Neural cell (in vitro differentiated cells): Measurements from ENCODE around the gene EGFL7. TPM values are rescaled to one million over a fixed set of nuclear protein-coding genes. Genes with fewer than 3 reads are reported as not detected.

Experiments
- H2AFZ ChIP-seq: fragments of 200-600, 300-800 bp; sonication (generic), shearing (Covaris generic); 2 replicates; pipeline ENCODE4 v1.6.0; 2014; ENCODE audit warnings: low read depth, mild to moderate bottlenecking, antibody characterized with exemption, low read length, moderate library complexity
- H3F3A ChIP-seq: fragments of 200-600 bp; shearing (Covaris generic); 2 replicates; pipeline ENCODE4 v1.6.1; 2016; ENCODE audit warnings: mild to moderate bottlenecking, moderate library complexity, mixed read lengths, antibody characterized with exemption, low read length; ENCODE audit not compliant: insufficient read depth, poor library complexity, severe bottlenecking
- H3K27ac ChIP-seq: fragments of 200-600, 300-800 bp; sonication (generic), shearing (Covaris generic); 2 replicates; pipeline ENCODE4 v1.5.1; 2014; ENCODE audit warnings: mild to moderate bottlenecking, low read length, moderate library complexity
- H3K27me3 ChIP-seq: fragments of 300-800, 200-600 bp; sonication (generic), shearing (Covaris generic); 2 replicates; pipeline ENCODE4 v1.6.0; 2014; ENCODE audit warnings: mild to moderate bottlenecking, low read depth, low read length, moderate library complexity; ENCODE audit not compliant: insufficient read depth
- H3K36me3 ChIP-seq: fragments of 300-800, 200-600 bp; sonication (generic), shearing (Covaris generic); 2 replicates; pipeline ENCODE4 v1.5.1; 2014; ENCODE audit warnings: mild to moderate bottlenecking, antibody characterized with exemption, low read length, moderate library complexity; ENCODE audit not compliant: insufficient read depth
- H3K4me2 ChIP-seq: fragments of 300-800, 200-600 bp; sonication (generic), shearing (Covaris generic); 2 replicates; pipeline ENCODE4 v1.6.0; 2014; ENCODE audit warnings: mild to moderate bottlenecking, low read length
- H3K4me3 ChIP-seq: fragments of 300-800, 200-600 bp; sonication (generic), shearing (Covaris generic); 2 replicates; pipeline ENCODE4 v1.5.1; 2014; ENCODE audit warnings: mild to moderate bottlenecking, low read length, moderate library complexity
- H3K79me2 ChIP-seq: fragments of 200-600 bp; shearing (Covaris generic); replicated peaks from 2 replicates; pipeline ENCODE4 v1.6.0; 2014; ENCODE audit warnings: mild to moderate bottlenecking, low read length, moderate library complexity; ENCODE audit not compliant: insufficient read depth
- H3K9ac ChIP-seq: fragments of 300-800, 200-600 bp; sonication (generic), shearing (Covaris generic); 2 replicates; pipeline ENCODE4 v1.6.1; 2016; ENCODE audit warnings: mild to moderate bottlenecking, low read length, mixed read lengths
- H3K9me2 ChIP-seq: fragments of 200-600 bp; shearing (Covaris generic); 2 replicates; pipeline ENCODE4 v1.6.1; 2016; ENCODE audit warnings: mild to moderate bottlenecking, low read length, mixed read lengths; ENCODE audit not compliant: insufficient read depth
- H3K9me3 ChIP-seq: fragments of 200-600, 300-800 bp; sonication (generic), shearing (Covaris generic); 2 replicates; pipeline ENCODE4 v1.6.1; 2016; ENCODE audit warnings: mild to moderate bottlenecking, mixed run types, low read length, moderate library complexity, mixed read lengths
- H4K20me1 ChIP-seq: fragments of 200-600 bp; shearing (Covaris generic); 2 replicates; pipeline ENCODE4 v1.6.1; 2016; ENCODE audit warnings: mild to moderate bottlenecking, mixed run types; ENCODE audit not compliant: insufficient read depth
- CTCF ChIP-seq: fragments of 450-650 bp; IDR thresholded peaks from 2 replicates; pipeline ENCODE4 v1.5.1; 2014; ENCODE audit warnings: antibody characterized with exemption, mild to moderate bottlenecking, moderate library complexity; ENCODE audit not compliant: poor library complexity, severe bottlenecking
- EP300 ChIP-seq: fragments of 450-650 bp; conservative IDR thresholded peaks from 2 replicates; pipeline ENCODE4 v1.6.1; 2014; ENCODE audit warnings: antibody characterized with exemption, mild to moderate bottlenecking, moderate library complexity; ENCODE audit not compliant: poor library complexity, severe bottlenecking
- EZH2 ChIP-seq: fragments of 200-600, 300-800 bp; shearing (Covaris generic), sonication (generic); IDR thresholded peaks from 2 replicates; pipeline ENCODE4 v1.6.1; 2014; ENCODE audit warnings: antibody characterized with exemption, low read length, borderline replicate concordance, mild to moderate bottlenecking; ENCODE audit not compliant: insufficient read depth, poor library complexity, severe bottlenecking
- MXI1 ChIP-seq: fragments of 450-650 bp; conservative IDR thresholded peaks from 2 replicates; pipeline ENCODE4 v1.6.1; 2014; ENCODE audit warnings: antibody characterized with exemption, mild to moderate bottlenecking; ENCODE audit not compliant: poor library complexity, severe bottlenecking
- POLR2AphosphoS5 ChIP-seq: IDR thresholded peaks from 2 replicates; pipeline ENCODE4 v1.6.1; 2012
- RAD21 ChIP-seq: fragments of 450-650 bp; conservative IDR thresholded peaks from 2 replicates; pipeline ENCODE4 v1.6.1; 2014; ENCODE audit warnings: antibody characterized with exemption, mild to moderate bottlenecking, moderate library complexity
- REST ChIP-seq: IDR thresholded peaks from 2 replicates; pipeline ENCODE4 v1.6.1; 2012; ENCODE audit warnings: borderline replicate concordance
- SMC3 ChIP-seq: fragments of 450-650 bp; conservative IDR thresholded peaks from 2 replicates; pipeline ENCODE4 v1.6.1; 2014; ENCODE audit warnings: antibody characterized with exemption, mild to moderate bottlenecking, moderate library complexity; ENCODE audit not compliant: poor library complexity
- TAF1 ChIP-seq: IDR thresholded peaks from 2 replicates; pipeline ENCODE4 v1.6.1; 2012; ENCODE audit warnings: low read depth
- polyA plus RNA-seq: library from polyadenylated mRNA; depleted of rRNA; stranded (reverse); fragments of >200 nt; gene quantifications from 2 replicates; pipeline ENCODE4 v1.2.3, GENCODE V29; 2014

EGFL7 gene
- polyA plus RNA-seq, 1 donor from 2014 or later = 12.5 TPM

- H3K4me2 ChIP-seq = no peak overlapping the region
- H3F3A ChIP-seq = no peaks in the 10 kb centered on the region
- no peak overlapping the region for H3K4me3 ChIP-seq
- H3K9me3 ChIP-seq = no peaks in the 10 kb centered on the region
- no peaks in the 10 kb centered on the region for H3K79me2 ChIP-seq
- no peaks in the 10 kb centered on the region for H3K27me3 ChIP-seq
- no peak overlapping the region for H3K9ac ChIP-seq
- TF ChIP-seq SMC3 (no peak), REST (no peak), EP300 (no peak), TAF1 (no peak), MXI1 (no peak), CTCF (no peak)
- no peak overlapping the region for H3K27ac ChIP-seq
- no peaks in the 10 kb centered on the region for H4K20me1 ChIP-seq
- H3K36me3 ChIP-seq = no peaks in the 10 kb centered on the region
- no peaks in the 10 kb centered on the region for H3K9me2 ChIP-seq
- no peak overlapping the region for H2AFZ ChIP-seq
Observed at GRCh38 chr9:136696502-136696901, 33.8 kb downstream of the EGFL7 start.

- no peaks in the 10 kb centered on the region for H3K27me3 ChIP-seq
Observed at GRCh38 chr9:136697146-136697820, 34.6 kb downstream of the EGFL7 start.

More at GRCh38 chr9:136697146-136697820, 34.6 kb downstream of the EGFL7 start:
- Histone ChIP-seq H3K36me3 (no peaks in the 10 kb centered on the region), H3K79me2 (no peaks in the 10 kb centered on the region), H3K9ac (no peak overlapping the region), H3K27ac (no peak overlapping the region), H3K9me2 (no peaks in the 10 kb centered on the region), H3K4me2 (no peak overlapping the region), H2AFZ (no peak overlapping the region), H3K4me3 (no peak overlapping the region), H3K9me3 (no peaks in the 10 kb centered on the region), H4K20me1 (no peaks in the 10 kb centered on the region), H3F3A (no peaks in the 10 kb centered on the region)
- no peak for TF ChIP-seq POLR2AphosphoS5
- no peak for TF ChIP-seq SMC3
- no peak for TF ChIP-seq EP300
- no peak for TF ChIP-seq TAF1
- no peak for TF ChIP-seq EZH2
- no peak for TF ChIP-seq REST
- TF ChIP-seq RAD21 = no peak
- no peak for TF ChIP-seq MXI1
- no peak for TF ChIP-seq CTCF
